ENCODE measurements around the gene CAMTA1.
"Not testable (repeated sequence)": the region's sequence is repeated elsewhere in the genome, so short reads cannot be mapped to it uniquely, and the experiment has no call there.

CAMTA1 gene, protein sequence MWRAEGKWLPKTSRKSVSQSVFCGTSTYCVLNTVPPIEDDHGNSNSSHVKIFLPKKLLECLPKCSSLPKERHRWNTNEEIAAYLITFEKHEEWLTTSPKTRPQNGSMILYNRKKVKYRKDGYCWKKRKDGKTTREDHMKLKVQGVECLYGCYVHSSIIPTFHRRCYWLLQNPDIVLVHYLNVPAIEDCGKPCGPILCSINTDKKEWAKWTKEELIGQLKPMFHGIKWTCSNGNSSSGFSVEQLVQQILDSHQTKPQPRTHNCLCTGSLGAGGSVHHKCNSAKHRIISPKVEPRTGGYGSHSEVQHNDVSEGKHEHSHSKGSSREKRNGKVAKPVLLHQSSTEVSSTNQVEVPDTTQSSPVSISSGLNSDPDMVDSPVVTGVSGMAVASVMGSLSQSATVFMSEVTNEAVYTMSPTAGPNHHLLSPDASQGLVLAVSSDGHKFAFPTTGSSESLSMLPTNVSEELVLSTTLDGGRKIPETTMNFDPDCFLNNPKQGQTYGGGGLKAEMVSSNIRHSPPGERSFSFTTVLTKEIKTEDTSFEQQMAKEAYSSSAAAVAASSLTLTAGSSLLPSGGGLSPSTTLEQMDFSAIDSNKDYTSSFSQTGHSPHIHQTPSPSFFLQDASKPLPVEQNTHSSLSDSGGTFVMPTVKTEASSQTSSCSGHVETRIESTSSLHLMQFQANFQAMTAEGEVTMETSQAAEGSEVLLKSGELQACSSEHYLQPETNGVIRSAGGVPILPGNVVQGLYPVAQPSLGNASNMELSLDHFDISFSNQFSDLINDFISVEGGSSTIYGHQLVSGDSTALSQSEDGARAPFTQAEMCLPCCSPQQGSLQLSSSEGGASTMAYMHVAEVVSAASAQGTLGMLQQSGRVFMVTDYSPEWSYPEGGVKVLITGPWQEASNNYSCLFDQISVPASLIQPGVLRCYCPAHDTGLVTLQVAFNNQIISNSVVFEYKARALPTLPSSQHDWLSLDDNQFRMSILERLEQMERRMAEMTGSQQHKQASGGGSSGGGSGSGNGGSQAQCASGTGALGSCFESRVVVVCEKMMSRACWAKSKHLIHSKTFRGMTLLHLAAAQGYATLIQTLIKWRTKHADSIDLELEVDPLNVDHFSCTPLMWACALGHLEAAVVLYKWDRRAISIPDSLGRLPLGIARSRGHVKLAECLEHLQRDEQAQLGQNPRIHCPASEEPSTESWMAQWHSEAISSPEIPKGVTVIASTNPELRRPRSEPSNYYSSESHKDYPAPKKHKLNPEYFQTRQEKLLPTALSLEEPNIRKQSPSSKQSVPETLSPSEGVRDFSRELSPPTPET (N-terminal part only)

DNA sequence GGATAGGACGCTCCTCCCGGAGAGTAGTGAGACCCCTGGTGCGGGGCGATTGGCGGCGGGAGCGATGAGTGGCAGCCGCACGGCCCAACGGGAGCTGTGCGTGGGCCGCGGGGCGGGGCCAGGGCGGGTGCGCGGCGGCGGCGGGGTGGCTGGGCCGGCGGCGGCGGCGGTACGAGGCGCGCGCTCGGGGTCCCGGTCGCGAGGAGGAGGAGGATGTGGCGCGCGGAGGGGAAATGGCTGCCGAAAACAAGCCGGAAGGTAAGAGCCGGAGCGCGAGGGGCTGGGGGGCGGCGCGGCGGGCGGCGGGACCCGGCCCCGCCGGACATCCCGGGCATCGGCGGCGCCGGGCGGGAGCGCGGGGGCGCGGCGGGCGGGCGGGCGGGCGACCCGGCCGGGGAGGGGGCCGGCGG is at the start of gene CAMTA1:
TSS of gene CAMTA1 (plus strand) at position 137 of the 410 bp plus-strand sequence. CDS start at position 214, 77 bp downstream.
- DNase-seq (ENCODE audit: low spot score), result no peak

DNA sequence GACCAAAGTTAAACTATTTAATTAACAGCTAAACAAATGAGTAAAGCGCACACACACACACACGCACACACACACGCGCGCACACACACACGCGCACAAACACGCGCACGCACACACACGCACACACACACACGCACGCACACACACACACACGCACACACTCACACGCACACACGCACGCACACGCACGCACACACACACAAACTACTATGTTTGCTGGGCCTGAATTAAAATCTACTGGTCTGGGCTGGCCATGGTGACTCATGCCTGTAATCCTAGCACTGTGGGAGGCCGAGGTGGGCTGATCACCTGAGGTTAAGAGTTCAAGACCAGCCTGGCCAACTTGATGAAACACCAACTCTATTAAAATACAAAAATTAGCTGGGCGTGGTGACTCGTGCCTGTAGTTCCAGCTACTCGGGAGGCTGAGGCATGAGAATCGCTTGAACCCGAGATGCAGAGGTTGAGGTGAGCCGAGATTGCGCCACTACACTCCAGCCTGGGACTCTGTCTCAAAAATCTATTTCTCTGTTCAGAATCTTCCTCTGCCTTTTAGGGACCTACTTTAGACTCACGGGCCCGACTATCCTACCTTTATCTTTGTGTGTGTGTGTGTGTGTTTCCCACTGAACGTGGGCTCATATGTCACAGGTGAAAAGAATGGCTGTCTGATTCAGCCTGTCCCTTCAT is 46.1 kb upstream of the CAMTA1 start:
- no peak for DNase-seq (ENCODE audit: low spot score)

DNA sequence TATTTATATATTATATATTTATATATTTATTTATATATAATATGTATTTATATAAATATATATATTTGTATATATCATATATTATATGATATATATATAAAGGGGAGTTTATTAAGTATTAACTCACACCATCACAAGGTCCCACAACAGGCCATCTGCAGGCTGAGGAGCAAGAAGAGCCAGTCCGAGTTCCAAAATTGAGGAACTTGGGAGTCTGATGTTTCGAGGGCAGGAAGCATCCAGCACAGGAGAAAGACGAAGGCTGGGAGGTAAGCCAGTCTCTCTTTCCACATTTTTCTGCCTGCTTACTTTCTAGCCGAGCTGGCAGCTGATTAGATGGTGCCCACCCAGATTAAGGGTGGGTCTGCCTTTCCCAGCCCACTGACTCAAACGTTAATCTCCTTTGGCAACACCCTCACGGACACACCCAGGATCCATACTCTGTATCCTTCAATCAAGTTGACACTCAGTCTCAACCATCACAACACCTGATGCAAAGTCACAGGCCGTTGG is 42.5 kb upstream of the CAMTA1 start:
- not testable (repeated sequence) for DNase-seq (ENCODE audit: low spot score)

DNA sequence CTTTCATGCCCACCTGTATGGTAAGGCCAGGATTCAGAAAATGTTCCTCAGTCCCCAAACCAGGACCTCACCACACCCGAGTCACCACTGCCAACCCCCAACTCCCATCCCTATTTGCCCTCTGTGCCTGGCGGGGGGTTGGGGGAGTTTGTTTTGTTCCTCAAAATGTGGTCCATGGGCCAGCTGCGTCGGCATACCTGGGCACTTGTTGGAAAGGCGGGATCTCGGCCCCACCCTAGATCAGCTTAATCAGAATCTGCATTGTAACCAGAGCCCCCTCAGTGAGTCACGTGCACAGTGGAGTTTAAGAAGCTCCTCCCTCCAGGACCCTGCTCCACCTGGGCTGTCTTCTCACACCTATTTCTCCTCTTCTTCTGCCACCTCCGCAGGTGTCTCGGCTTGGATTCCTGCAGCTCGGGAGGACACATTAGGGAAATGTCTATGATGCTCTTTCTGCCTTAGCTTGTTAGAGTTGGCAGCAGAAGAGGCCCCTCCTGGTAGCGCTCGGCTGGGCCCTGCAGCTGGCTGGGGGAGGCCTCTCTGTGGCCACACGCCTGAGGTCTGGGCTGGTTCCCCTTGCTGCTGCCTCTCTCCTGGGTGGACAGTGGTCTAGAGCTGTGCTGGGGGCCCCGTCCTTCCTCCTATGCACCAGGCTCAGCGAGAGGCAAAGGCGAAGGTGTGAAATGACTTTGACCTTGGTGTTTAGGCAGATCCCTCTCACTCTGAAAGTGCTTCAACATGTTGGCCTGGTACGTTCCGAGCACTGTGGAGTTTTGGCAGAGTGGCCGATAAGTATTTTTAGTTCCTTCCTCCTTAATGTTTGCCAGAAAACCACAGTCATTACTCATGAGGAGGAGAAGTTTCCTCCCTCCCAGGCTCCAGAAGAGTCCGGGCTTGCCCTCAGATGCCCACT is 41.8 kb upstream of the CAMTA1 start:
- peak; percentile 5 for DNase-seq (ENCODE audit: low spot score)

DNA sequence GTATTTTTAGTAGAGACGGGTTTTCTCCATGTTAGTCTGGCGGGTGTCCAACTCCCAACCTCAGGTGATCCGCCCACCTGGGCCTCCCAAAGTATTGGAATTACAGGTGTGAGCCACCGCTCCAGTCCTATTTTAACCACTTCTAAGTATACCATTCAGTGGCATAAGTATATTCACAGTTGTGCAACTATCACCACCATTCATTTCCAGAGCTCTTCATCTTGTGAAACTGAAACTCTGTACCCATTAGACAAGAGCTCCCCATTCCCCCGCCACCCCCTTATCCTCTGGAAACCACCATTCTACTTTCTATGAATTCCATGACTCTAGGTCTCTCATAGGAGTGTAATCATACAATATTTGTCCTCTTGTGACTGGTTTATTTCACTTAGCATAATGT is 40.2 kb upstream of the CAMTA1 start:
- no peak for DNase-seq (ENCODE audit: low spot score)

DNA sequence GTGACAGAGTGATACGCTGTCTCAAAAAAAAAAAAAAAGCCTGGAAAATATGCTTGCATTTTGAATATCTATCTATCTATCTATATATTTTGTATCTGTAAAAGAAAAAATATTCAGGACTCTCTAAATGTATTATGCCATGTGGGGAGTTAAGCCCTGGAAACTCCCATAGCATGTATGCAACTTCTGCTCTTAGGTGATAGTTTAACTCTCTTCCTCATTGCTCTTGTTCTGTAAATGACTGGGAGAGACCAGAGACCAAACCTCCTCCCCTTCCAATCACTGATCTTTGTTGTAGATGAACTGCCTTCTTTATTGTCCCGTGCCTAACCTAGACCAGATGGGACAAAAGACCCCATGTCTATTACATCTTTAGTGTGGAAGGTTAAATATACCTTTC is 37.6 kb upstream of the CAMTA1 start:
- no peak for DNase-seq (ENCODE audit: low spot score)

DNA sequence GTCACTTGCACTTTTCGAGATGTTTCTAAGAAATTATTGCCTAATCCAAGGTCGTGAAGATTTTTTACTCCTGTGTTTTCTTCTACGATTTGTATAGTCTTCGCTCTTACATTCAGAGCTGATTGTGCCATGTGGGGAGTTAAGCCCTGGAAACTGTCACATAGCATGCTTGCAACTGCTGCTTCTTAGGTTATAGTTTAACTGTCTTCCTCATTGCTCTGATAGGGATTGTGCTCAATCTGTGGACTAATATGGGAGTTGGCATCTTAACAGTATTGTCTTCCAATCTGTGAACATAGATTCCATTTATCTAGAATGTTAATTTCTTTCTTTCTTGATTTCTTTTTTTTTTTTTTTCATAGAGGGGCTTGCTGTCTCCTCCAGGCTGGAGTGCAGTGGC is 34.8 kb upstream of the CAMTA1 start:
- DNase-seq (ENCODE audit: low spot score), result no peak

DNA sequence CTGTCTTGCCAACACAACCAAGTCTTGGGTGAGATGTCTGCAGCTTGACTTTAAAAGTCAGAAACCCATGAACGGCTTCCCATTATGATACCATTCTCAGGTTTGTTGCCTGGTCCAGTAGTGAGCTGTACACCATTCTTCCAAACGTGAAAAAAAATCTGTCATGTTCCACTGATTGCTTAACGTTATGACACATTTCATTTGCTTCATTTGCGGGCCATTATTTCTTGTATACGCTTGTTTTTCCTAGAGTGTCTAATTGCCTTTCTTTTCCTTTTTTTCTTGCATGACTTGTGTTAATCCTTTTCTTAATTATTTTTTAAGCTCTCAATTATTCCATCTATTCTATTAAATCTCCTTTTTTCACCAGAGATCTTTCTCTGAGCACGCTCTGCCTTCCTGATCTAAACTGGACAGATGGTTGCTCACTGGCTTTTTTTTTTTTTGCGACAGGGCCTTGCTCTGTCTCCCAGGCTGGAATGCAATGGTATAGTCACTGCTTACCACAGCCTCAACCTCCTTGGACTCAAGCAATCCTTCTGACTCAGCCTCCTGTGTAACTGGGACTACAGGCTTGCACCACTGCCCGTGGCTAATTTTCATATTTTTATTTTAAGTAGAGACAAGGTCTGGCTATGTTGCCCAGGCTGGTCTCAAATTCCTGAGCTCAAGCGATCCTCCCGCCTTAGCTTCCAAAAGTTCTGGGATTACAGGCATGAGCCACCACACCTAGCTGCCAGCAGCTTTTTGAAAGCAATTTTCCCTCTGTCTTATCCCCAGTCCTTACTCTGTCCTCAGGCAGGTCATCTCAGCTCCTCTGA is 31.7 kb upstream of the CAMTA1 start:
- DNase-seq (ENCODE audit: low spot score), result no peak

DNA sequence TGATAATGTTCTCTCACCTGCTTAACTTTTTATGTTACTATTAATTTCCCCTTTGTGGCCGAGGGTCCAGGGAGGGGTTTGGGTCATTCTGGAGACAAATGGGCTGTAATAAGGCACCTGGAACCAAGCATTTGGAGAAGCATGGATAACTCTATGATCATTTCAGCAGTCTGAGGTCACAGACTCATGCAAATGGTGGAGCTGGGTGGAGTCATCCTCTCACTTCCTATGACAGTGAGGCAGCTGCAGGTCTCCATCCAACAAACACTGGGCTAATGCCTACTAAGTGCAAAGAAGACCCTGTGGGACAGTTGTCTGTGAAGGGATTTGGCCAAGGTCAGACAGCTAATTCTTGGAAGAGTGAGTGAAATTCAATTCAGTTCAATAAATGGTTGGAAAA is 28.8 kb upstream of the CAMTA1 start:
- DNase-seq (ENCODE audit: low spot score), result no peak

DNA sequence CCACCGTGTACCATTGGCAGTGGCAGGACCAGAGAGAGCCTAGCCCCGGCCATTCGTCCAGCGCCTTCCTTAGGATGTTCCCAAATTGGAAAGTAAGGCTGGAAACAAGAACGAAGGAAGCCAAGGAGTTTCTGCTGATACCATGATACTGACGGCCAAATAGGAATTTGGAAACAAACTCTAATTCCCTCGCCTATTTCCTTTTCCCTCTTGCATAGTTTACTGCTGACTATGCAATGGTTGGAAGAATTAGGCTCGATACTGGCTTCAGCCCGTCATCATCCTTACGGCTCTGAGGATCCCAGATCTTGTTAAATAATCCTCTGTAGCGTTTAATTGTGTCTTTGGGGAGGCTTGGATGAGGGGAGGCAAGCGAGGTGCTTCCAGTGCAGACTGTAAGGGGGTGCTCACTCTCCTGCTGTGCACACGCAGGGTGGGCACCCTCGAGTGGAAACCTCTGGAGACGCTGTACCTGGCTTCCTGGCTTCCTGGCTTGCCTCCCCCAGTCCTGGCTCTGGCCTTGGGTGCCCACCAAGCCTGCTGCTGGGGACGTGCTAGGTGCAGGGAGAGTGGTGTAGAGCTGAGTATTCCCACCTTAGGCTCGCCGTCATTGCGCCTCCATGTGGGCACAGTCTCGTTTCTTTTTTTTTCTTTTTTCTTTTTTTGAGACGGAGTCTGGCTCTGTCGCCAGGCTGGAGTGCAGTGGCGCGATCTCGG is 27.4 kb upstream of the CAMTA1 start:
- no peak for DNase-seq (ENCODE audit: low spot score)

DNA sequence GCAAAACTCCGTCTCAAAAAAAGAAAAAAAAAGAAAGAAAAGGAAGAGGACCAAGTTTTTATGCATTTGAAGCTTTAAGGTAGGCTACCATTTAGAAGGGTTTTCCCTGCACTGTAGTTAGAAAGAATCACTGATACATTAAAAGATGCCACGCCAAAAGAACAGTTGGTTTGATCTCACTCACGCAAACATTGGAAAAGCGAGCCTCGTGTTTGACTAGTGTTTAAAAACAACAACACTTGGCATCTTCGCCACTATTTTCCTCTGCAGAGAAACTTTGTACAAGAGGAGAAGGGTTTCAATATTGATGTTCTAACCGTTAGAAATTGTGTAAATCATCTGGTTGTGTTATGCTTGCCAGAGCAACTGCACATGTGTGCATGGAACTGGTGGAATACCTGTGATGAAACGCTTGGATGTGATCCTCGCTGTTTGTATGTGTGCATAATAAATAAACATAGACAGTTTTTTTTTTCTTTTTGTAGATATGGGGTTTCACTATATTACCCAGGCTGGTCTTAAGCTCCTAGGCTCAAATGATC is 24.0 kb upstream of the CAMTA1 start:
- DNase-seq (ENCODE audit: low spot score), result no peak

DNA sequence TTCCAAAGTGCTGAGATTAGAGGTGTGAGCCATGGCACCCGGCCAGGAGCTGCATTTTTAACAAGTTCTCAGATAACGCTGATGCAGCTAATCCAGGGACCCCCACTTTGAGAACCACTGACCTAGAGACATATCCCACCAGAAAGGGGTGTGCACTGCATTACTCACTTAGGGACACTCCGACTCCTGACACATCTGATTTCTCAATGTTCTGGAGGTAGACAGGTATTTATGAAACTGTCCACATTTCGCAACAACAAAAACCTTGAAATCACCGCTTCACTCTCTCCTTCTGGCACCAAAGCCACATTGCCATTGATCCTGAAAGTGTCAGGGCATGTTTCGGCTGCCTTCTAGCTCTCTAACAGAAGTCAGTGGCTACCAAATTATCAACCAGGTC is 23.2 kb upstream of the CAMTA1 start:
- no peak for DNase-seq (ENCODE audit: low spot score)

DNA sequence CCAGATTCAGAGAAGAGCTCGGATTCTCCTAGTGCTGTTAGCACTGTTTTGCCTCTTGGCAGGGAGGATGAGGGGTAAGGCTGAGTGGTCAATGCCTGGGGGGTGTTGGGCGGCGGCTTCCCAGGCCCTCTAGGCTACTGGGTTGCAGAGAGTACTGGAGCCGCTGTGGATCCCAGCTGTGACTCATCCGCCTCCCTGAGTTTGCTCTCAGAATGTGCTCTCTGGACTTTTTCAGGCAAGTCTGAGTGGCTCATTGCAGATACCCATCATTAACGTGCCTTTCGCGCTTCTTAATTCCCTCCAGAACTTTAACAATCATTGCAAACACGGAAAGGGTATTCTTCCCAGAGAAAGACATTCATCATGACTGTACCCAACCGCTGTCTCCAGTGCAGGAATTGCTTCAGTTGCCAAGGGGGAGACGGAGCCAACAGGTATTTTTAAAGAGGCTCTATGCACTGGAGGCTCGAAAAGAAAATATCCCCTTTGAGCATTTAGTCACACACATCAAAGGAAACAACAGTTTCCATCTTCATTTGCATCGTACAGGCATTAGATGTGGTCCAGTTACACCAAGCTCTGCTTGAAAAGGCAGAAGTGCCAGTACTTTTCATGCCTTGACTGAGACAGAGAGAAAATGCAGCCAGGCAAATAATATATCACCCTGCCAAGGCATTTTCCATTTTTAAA is 14.4 kb upstream of the CAMTA1 start:
- DNase-seq (ENCODE audit: low spot score), result no peak

DNA sequence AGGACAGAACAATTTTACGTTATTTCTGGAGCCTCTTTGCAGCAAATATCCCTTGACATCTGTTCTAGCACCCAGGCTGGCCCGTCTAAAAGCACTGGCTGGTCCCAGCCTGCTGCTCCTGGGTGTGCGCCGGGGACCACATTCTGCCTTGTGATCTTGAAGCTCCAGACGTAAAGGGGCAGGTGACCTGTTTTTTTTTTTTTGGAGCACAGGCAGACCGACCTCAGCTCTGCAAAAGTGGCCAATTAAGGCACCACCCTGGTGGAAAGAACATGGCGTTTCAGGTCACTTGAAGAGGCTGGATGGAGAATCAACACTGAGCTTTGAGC is 13.8 kb upstream of the CAMTA1 start:
- DNase-seq (ENCODE audit: low spot score), result no peak

DNA sequence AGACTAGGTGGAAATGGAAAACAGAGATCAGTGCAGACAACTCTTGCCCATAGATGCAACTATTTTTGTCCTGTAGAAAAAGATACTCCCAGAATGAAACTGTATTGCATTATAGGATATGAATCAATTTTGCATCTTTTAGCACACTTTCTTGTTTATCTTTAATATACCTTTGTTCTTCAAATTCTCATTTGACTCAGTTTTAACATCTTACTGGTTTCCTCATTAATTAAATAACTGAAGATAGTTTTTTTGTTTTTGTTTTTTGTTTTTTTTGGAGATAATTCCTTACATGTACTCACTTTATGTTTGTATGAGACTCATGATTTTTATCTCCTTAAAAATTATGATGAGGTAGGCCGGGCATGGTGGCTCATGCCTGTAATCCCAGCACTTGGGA is 10.9 kb upstream of the CAMTA1 start:
- DNase-seq (ENCODE audit: low spot score), result no peak

DNA sequence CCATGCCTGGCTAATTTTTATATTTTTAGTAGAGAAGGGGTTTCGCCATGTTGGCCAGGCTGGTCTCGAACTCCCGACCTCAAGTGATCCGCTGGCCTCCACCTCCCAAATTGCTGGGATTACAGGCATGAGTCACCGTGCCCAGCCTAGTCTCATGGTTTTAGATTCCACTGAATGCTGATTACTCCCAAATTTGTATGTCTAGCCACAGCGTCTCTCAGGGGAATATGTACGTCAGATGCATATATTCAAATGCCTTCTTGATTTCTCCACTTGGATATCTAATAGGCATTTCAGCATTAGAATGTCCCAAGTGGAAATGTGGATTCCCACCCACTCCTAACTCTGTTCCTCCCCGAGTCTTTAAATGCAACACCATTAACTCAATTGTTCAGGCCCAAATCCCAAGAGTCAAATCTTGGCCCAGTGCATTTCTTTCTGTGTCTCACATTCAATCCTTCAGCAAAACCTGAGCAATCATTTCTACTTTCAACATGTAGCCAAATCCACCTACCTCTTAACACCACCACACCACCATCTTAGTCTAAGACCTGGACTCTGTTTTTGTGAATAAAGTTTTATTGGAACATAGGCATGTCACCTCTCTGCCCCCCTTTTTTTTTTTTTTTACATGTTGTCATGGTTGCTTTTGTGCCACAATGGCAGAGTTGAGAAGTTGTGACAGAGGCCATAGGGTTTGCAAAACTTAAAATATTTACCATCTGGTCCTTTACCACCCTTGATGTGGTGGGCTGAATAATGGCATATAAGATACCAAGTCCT is 9.8 kb upstream of the CAMTA1 start:
- DNase-seq (ENCODE audit: low spot score), result no peak

DNA sequence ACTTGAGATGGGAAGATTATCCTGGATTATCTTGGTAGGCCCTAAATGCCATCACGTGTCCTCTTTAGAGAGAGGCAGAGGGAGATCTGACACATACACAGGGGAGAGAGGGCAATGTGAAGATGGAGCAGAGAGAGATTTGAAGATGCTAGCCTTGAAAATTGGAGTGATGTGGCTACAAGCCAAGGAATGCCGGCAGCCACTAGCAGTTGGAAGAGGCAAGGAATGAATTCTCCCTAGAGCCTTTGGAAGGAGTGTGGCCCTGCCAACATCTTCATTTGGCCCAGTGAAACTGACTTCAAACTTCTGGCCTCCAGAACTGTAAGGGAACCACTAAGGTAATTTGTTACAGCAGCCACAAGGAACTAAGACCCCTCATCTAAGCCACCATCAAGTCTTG is 8.9 kb upstream of the CAMTA1 start:
- DNase-seq (ENCODE audit: low spot score), result no peak

All from CD4-positive, alpha-beta T cell treated with Interleukin-6 at 100 ng/mL for 8 hours (primary cell).